Prostate gland (tissue), 2 donors: Measurements from ENCODE around the gene FAS.

Experiments
- POLR2A ChIP-seq: fragments of 450-650 bp; IDR thresholded peaks from one replicate; pipeline ENCODE4 v1.6.1; 2016; ENCODE audit warnings: antibody characterized with exemption, mild to moderate bottlenecking
- POLR2AphosphoS5 ChIP-seq: sonication (generic); formaldehyde crosslinking; IDR thresholded peaks from one replicate; pipeline ENCODE4 v1.6.1; 2017; ENCODE audit warnings: antibody characterized with exemption
- TF ChIP-seq, protein P1 (sequence below), 4 experiments: fragments of 200-600 bp in 2 of 4; fragments of 450-650 bp in 2 of 4; sonication (generic) in 2 of 4; IDR thresholded peaks; 1 replicate in 3 of 4; 2 replicates in 1 of 4; pipeline ENCODE4 v1.5.1; 2016 to 2019; ENCODE audit warnings: antibody characterized with exemption in 4 of 4, mild to moderate bottlenecking in 2 of 4, moderate library complexity in 2 of 4

DNA sequence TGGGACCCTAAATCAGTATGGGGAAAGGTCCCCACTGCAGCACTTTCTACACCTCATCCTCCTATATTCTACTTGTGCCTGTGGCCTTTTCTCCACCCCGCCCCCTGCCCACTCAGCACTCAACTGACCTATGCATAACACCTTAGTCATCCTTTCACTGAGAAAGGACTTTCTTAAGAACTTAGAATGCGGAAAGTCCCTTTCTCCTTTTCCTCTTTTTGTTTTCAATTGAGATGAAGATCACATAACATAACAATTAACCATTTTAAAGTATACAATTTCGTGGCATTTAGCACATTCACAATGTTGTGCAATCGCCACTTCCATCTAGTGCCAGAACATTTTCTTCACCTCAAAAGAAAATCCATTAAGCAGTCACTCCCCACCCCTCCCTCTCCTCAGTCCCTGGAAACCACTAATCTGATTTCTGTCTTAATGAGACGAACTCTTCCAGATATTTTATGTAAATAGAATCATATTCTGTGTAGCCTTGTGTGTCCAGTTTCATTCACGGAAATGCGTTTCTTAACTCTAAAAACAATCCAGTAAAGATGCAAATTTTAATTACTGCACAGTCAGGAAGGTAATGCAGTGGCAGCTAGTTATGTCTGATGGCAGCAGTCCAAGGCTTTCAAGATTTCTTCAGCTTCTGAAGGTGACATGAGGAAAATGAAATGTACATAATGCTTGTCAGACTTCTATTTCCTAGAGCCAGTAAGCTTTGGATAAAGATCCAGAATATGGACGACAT, 41.7 kb downstream of the FAS start:
- TF ChIP-seq POLR2AphosphoS5, result no peak
- TF ChIP-seq, protein P1, sequence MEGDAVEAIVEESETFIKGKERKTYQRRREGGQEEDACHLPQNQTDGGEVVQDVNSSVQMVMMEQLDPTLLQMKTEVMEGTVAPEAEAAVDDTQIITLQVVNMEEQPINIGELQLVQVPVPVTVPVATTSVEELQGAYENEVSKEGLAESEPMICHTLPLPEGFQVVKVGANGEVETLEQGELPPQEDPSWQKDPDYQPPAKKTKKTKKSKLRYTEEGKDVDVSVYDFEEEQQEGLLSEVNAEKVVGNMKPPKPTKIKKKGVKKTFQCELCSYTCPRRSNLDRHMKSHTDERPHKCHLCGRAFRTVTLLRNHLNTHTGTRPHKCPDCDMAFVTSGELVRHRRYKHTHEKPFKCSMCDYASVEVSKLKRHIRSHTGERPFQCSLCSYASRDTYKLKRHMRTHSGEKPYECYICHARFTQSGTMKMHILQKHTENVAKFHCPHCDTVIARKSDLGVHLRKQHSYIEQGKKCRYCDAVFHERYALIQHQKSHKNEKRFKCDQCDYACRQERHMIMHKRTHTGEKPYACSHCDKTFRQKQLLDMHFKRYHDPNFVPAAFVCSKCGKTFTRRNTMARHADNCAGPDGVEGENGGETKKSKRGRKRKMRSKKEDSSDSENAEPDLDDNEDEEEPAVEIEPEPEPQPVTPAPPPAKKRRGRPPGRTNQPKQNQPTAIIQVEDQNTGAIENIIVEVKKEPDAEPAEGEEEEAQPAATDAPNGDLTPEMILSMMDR (IDR thresholded peaks at IDR 0.05), result no peak
- no peak for TF ChIP-seq POLR2A
